ENCODE data around the gene TRIM47.

Gene TRIM47

DNA sequence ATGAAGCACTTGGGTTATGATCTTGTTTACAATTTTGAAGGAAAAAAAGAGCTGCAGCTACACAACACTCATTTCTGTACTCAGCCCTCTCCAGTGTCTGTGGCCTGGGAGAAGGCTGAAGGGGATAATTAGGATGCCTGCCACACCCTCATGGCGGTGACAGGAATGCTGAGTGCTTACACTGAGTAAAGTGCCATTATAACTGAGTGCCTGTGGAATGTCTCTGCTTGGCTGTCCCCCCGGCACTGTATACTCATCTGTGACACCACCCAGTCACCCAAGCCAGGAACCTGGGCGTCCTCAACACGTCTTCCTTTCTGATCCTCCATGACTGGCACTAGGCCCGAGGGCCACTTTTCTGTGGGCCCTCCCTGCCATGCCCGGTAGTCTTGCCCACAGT is 29.8 kb upstream of the TRIM47 start:
- no peak for DNase-seq (ENCODE audit: low read depth in 2 of 3, low spot score in 2 of 3)

DNA sequence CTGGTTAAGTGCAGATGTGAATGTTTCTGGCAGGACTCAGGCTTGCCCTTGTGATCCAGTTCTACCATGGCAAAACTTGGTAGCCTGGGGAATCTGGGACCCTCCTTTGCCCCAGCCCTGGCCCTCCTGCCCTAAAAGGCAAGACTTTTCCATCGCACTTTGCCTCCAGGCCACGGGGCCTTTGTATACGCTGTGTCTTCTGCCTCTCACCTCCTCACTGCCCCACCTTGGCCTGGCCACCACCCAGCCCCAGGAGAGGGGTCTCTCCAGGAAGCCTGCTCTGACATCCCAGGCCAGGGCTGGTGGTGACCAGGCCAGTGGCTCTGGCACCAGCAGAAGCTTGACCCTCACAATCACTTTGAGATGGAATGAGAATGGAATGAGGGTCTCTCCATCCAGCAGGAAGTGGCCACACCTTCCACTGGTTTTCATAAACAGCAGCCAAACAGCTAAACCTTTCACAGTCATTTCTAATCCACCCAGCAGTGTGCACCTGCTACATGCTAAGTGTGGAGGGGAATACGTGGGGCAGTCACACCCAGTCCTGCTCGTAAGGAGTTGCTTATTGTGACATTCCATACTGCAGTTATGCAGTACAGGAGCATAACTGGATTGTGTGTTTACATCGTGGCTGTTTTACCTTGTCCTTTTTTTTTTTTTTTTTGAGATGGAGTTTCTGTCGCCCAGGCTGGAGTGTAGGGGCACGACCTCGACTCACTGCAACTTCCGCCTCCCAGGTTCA is 27.9 kb upstream of the TRIM47 start:
- DNase-seq (ENCODE audit: low read depth in 2 of 3, low spot score in 2 of 3) = no peak

DNA sequence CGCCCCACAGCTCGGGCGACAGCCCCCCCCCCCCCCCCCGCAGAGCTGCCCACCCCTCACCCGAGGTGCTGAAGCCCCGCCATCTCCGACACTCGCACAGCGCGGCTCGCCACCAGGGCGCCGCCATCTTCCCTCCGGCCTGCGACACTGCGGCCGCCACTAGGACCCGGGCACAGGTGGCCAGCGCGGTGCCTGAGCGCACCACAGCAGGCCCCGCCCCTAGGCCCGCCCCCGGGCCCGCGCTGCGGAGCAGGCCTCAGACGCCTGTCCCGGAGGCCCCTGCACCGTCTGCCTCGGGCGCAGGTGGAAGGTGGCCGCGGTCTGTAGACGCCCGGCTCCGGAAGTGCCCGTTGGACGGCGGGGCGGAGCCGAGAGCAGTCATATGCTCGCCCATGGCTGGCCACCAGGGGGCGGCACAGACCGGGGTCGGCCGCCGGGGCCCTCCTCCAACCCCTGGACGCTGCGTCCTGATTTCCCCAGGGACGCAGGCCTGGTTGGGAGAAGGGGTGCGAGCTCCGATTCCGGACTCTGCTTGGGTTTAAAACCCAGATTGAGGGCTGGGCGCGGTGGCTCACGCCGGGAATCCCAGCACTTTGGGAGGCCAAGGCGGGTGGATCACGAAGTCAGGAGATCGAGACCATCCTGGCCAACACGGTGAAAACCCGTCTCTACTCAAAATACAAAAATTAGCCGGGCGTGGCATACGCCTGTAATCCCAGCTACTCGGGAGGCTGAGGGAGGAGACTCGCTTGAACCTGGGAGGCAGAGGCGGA is 26.6 kb upstream of the TRIM47 start, which contains the start of gene MRPL38:
Gene MRPL38 (minus strand): TSS at position 136 of the 773 bp plus-strand sequence. CDS start 9 bp downstream, at position 127.
- DNase-seq (ENCODE audit: low read depth in 2 of 3, low spot score in 2 of 3) = peak; percentile 87 to 99 (median 88)

DNA sequence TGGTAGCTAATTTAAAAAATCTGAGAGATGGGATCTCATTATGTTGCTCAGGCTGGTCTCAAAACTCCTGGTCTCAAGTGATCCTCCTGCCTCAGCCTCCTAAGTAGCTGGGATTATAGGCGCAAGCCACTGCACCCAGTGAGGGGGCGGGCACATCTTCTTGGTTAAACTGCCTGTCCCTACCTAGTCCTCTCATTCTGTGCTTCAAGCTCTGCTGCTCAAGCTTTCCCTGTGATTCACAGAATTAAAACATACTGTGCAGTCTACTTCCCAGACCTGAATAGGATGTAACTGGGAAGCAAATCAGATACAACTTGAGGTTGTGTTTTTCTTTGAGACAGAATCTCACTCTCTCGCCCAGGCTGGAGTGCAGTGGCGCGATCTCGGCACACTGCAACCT is 24.0 kb upstream of the TRIM47 start:
- no peak for DNase-seq (ENCODE audit: low read depth in 2 of 3, low spot score in 2 of 3)

DNA sequence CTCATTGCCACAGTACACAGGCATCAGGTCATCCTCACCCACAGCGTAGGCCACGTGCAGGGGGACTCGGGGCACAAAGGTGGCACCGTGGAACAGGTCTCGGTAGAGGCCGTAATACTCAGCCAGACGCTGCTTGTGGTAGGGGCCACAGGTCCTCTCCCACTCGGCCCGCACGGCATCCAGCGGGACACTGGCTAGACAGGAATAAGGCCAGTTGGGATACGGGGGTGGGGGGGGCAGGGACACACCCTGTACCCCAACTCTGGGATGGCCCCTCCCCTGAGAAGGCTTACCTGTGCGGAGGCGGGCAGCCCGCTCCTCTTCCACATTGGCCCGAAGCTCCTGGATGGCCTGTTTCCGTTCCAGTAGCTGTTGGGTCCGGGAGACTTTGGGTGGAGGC is 23.3 kb upstream of the TRIM47 start:
- DNase-seq (ENCODE audit: low read depth in 2 of 3, low spot score in 2 of 3) = no peak

DNA sequence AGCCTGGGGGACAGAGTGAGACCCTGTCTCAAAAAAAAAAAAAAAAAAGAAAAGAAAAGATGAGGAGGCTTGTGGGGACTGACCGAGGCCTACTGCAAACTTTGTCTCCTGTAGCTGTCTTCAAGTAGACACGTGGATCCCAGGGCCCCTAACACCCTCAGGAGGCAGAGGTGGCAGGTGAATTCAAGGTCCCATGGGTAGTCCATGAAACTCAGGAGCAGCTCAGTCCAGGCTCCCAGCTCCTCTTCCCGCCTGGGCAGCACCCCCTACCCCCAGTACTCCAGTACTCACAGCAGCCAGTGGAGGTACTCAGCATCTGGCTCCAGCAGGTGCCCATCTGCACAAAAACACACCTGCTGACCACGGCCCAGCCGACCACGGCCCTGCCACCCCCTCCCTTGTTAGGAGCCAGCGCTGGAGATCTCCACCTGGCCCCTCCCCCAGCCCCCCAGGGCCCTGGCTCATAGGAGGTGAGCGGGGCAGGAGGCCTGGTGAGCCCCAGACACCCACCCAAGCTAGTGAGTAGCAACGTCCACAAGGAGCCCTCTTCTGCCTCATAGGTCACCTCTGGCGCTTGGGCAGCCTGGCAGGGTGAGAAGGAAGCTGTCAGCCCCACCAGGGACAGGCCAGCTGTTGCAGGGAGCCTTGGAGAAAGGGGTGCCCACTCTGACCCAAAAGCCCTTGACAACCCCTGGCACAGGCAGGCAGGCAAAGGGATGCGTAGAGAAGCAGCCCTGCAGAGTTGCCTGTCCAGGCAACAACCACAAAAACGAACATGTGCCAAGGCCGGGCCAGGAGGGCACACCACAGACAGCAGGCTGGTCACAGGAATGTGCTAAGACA is 22.5 kb upstream of the TRIM47 start:
- DNase-seq (ENCODE audit: low read depth in 2 of 3, low spot score in 2 of 3) = no peak

DNA sequence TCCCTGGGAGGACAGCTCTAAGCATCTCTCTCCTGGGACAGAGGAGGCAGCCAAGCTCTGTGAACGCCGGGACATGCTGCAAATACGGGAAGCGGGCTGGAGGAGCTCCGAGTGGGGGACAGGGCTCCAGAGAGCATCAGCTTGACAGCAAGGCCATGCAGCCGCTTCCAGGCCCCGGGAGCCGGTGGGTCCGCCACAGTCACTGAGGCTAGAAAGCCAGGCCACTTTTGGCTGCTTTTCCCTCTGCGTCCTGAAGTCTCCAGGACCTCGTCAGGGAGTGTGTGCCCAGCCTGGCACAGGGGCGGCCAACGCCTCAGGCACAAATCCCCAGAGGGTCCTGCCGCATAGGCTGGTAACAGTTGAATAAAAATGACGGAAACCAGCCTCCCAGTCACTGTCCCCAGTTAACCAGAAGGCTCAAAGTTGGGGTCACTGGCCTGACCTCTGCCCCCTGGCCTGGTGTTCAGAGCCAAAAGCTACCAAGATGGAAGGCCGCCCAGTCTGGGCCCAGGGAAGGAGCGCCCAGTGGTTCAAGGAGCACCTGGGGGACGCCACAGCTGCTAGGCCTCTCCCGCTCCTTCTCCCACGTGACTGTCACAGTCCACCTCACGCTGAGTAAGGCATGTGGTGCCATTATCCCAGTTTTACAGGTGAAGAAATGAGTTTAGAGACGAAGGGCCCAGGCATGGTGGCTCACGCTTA is 21.5 kb upstream of the TRIM47 start:
- no peak for DNase-seq (ENCODE audit: low read depth in 2 of 3, low spot score in 2 of 3)

DNA sequence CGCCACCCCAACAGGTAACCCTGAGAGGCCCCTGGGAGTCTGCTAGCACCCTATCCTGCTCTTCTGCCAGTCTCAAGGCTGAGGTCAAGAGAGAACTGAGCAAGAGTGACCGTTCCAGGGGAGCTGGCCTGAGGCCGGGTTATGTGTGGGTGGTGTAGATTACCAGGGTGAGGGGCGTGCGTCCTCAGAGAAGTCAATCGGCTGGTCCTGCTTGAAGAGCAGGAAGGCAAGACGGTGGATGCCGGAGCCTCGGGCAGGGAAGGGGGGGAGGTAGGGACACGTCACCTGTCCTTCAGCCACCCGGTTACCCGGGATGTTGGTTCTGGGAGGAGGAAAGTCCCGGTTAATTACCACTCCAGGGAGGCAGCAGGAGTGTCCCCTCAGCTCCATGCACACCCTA is 21.0 kb upstream of the TRIM47 start:
- DNase-seq (ENCODE audit: low read depth in 2 of 3, low spot score in 2 of 3) = no peak

DNA sequence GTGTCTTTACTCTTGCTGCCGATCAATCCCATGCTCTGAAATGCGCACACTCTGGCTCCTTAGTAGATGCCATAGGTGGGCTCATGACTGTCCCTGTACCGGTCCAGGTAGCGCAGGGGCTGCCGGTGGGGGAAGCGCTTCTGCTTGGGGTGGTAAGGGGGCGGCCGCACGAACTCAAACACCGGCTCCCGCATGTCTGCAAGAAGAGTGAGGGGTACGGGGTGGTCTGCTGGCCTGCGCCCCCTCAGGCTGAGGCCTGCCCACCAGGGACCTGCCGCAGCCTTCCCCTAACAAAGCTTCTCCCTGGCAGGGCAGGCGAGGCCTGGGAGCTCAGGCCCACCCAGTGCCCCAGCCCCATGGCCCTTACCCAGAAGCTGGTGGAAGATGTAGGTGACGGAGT is 20.4 kb upstream of the TRIM47 start:
- DNase-seq (ENCODE audit: low read depth in 2 of 3, low spot score in 2 of 3) = no peak

DNA sequence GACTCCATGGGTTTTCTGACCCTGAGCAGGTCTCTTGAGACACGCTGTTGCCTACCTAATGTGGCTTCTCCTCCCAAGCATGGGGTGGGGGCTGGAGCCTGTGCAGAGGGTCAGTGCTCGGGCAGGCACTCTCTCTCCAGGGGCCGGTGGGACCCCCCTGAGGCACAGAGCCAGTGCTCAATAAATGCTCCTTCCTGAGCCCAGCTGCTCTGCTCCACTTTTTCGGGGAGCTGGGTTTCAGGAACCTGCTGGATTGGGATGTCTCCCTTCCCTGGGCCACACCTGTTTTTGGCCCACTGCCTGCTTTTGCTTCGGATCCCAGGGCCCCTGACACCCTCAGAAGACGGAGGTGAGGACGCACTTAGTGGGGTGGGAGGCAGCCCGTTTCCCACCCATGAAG is 19.7 kb upstream of the TRIM47 start:
- DNase-seq (ENCODE audit: low read depth in 2 of 3, low spot score in 2 of 3) = no peak

DNA sequence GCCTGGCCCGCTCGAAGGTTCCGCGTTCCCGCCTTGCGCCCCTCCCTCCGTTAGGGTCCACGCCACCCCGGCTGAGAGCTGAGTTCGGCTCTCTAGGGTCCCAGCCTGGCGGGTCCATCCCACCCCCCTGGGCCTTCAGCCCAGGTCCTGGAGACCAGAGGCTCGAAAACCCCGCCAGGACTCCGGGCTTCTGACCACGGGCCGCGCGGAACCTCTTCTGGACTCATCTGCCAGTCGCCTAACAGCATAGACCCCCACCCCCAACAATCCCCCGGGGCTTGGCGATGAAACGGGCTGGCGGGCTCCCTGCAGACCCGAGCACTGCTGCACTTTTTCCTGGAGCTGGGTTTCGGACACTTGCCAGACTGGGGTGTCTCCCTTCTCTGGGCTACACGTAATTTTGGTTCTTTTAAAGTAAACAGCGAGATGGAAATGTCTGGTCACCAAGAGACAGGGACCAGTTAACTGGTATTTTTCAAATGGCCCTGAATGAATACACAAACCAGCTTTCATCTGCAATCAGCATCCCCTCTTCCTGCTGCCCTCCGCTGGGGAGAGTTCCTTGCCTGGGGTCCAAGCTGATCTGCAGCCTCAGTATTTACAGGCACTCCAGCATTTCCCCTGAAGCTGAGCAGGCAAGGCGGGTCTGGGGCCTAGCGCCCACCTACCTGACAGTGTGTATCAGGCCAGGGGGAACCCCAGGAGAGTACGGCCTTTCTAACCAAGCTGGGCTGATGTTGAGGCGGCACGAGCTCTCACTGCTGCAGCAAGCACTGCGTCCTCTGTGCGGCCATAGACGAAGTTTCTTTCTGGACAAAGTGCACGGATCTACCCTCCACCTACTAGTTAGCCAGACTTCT is 19.0 kb upstream of the TRIM47 start:
- no peak for DNase-seq (ENCODE audit: low read depth in 2 of 3, low spot score in 2 of 3)

DNA sequence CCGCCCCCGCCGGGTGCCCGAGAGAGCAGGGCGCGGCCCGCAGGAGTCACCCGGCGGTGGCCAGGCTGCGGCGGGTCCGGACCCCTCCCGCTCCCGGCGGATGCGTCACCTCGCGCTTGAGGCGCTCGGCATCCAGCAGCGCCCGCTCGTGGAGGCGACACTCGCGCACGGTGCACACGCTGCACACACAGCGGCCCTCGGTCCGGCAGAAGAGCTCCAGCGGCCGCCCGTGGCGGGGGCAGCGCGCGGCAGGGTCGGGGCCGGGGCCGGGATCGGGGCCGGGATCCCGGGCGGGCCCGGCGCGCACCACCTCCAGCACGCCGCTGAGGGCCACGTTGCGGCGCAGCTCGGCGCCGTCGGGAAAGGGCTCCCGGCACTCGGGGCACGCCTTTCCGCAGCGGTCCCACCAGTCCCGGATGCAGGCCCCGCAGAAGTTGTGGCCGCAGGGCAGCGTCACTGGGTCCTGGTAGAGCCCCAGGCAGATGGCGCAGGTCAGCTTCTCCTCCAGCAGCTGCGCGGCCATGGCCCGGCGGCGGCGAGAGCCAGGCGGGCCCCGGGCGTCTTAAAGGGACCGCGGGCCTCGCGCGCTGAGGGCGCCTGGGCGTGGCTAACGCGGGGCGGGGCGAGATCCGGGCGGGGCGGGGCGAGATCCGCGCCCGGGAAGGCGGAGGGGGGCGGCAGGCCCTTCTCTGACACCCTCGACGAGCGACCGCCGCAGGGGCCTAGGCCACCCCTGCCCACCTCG is 18.2 kb upstream of the TRIM47 start, which contains the start of gene TRIM65:
Gene TRIM65 (minus strand): TSS at position 537 of the 745 bp plus-strand sequence. CDS start 14 bp downstream, at position 523.
- DNase-seq (ENCODE audit: low read depth in 2 of 3, low spot score in 2 of 3) = peak in 2 of 3 experiments; percentile 61 to 66

DNA sequence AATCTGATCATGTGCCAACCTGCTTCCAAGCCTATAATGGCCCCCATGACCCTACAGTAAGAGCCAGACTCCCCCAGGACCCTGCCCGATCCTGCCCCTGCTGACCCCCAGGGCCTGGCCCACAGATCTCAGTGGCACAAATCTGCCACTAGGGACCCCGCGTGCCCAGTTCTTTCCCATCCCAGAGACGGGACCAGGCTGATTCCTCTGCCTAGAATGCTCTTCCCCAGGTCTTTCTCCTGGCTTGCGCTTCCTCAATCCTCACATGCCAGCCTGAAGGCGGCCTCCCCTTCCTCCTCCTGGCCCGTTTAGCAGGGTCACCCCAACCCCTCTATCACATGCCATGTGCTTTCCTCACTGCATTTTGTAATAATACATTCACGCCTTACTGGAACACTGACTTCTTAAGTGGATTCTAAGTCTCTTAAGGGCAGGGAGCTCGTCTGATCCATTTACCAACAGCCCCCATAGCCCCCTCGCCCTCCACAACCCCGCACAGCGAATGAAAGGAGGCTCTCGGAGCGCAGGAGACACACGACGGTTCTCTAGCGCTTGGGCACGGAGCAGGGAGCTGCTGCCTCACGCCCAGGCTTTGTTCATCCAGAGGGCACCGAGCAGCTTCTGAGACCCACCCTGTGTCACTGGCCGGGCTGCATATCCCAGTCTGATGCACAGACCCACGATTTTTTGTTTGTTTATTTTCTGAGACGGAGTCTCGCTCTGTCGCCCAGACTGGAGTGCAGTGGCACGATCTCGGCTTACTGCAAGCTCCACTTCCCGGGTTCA is 17.2 kb upstream of the TRIM47 start:
- no peak for DNase-seq (ENCODE audit: low read depth in 2 of 3, low spot score in 2 of 3)

DNA sequence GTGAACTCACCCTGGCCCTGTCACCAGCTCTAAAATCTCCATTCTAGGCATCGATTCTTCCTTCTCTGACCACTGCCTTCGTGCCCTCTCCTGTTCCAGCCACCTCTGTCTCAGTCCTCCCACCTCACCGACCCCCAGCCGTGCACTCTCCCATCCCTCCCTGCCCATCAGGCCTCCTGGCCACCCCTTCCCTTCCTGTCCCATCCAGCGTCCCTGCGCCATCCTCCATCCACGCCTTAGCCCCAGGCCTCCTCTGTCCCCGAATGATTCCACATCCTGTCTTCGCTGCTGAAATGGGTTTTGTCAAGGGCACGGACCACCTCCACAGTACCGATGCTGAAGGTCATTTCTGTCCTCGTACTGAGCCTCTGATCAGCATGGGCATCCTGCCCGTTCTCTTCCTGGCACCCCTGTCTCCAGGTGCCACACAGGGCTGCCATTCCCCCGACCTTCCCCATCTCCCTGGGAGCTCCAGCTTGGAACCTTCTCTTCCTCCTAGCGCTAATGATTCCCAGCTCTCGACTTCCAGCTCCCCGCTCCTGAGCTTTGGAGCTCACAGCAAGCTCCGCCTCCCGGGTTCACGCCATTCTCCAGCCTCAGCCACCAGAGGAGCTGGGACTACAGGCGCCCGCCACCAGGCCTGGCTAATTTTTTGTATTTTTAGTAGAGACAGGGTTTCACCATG is 15.8 kb upstream of the TRIM47 start:
- DNase-seq (ENCODE audit: low read depth in 2 of 3, low spot score in 2 of 3) = no peak

DNA sequence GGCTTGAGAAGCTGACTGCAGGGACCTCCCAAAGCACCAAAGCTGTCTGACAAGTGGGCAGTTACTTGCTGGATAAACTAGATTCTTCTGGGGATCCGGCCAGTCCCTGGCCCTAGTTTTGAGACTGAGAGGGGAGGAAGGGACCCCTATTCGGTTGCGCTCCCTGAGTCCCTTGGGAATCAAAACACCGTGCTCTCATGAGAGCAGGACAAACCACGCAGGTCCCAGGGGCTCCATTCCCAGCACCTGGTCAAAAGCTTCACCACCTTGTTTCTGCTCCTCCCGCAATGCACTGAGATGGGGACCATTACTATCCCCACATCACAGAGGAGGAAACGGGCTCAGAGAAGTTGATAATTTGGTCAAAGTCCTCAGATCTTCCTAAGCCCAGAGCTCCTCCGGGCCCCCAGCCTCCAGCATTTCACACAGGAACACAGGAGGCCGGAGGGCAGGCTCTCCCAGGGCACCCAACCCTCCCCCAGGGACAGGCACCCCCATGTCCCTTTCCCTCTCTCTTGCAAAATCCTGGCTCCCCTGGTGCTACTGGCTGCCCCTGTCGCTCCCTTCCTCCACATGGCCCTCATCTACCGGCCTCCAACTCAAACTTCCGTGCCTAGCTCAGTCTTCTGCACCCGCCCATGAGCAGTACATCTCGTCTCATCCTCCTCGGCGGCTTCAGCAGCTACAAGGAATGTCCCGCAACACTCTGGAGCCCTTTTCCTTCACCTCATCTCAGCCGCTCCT is 15.1 kb upstream of the TRIM47 start:
- DNase-seq (ENCODE audit: low read depth in 2 of 3, low spot score in 2 of 3) = no peak

DNA sequence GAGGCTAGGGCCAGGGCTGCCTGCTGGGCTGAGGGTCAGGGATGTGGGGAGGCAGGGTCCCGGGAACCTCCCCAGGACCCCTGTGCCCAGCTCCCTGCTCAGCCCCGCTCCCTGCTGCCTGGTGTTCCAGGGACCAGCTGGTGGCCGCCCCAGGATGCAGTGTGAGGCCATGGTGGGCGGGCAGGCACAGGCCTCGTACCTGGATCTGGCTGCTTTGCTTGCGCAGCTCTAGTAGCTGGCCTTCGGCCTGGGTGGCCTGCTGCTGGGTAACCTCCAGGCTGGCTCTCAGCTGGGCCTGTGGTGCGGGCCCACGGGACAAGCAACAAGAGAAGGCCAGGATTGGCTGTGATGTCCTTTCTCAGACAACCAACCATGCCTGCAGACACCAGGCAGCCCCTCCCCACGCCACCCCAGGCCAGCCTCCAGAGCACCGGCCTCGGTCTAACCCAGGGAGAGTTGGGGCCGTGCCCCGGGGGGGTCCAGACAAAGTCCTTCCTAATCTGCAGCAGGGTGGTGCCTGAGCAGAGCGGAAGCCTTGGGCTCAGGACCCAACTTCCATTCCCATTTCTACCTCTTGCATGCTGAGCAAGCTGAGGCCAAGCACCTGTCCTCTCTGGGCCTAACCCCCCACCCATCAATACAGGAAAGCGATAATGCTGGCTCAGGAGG is 14.3 kb upstream of the TRIM47 start:
- DNase-seq (ENCODE audit: low read depth in 2 of 3, low spot score in 2 of 3) = no peak
